ENCODE data around the gene TIMP4.

TIMP4 gene

GRCh38 chr3:12115849-12116248 lies 42.9 kb downstream of the TIMP4 start:
- TF ChIP-seq RAD21 (IDR thresholded peaks at IDR 0.05; ENCODE audit: low read depth) = no peak
- TF ChIP-seq EP300 (IDR thresholded peaks at IDR 0.05; ENCODE audit: borderline replicate concordance) = no peak
- no peak for TF ChIP-seq YY1 (IDR thresholded peaks at IDR 0.05; ENCODE audit: low read depth)
- no peak for TF ChIP-seq EGR1 (IDR thresholded peaks at IDR 0.05)

GRCh38 chr3:12115104-12115503 lies 43.6 kb downstream of the TIMP4 start:
- no peak for TF ChIP-seq CEBPB (IDR thresholded peaks at IDR 0.05)
- no peak for TF ChIP-seq NFIC (IDR thresholded peaks at IDR 0.05)
- no peak for TF ChIP-seq TEAD4 (IDR thresholded peaks at IDR 0.05)
- no peak for TF ChIP-seq FOXM1 (IDR thresholded peaks at IDR 0.05; ENCODE audit: borderline replicate concordance, low read depth)

- TF ChIP-seq EGR1 (IDR thresholded peaks at IDR 0.05) = no peak
- no peak for TF ChIP-seq ZBTB7A (IDR thresholded peaks at IDR 0.05; ENCODE audit: low read depth)
- TF ChIP-seq TEAD4 (IDR thresholded peaks at IDR 0.05) = no peak
- no peak for TF ChIP-seq REST (IDR thresholded peaks at IDR 0.05; ENCODE audit: low read depth)
- no peak for TF ChIP-seq TCF12 (IDR thresholded peaks at IDR 0.05; ENCODE audit: low read depth)
- TF ChIP-seq RAD21 (IDR thresholded peaks at IDR 0.05; ENCODE audit: low read depth) = no peak
Measured at GRCh38 chr3:12114251-12114650, 44.5 kb downstream of the TIMP4 start.

GRCh38 chr3:12107071-12107713 lies 51.5 kb downstream of the TIMP4 start:
- TF ChIP-seq TAF1 (IDR thresholded peaks at IDR 0.05; ENCODE audit: low read depth) (no peak), EP300 (IDR thresholded peaks at IDR 0.05; ENCODE audit: borderline replicate concordance) (no peak)

Measured in Ishikawa (cell line).